Epithelial cell of proximal tubule (primary cell): ENCODE results near the gene APPL2. TPM values are rescaled to one million over a fixed set of nuclear protein-coding genes. Genes with fewer than 3 reads are reported as not detected.
A peak's percentile ranks its signal among the peaks of the same experiment; 100 is the strongest.

Experiments
- DNase-seq: peaks from one replicate; pipeline ENCODE4 v3.0.0-alpha.2; 2011; ENCODE audit warnings: low read depth
- H3K4me3 ChIP-seq: 2 replicates; pipeline ENCODE4 v1.5.1; 2011; ENCODE audit warnings: low read depth, mild to moderate bottlenecking, low read length
- CTCF ChIP-seq: conservative IDR thresholded peaks from 2 replicates; pipeline ENCODE4 v1.5.1; 2012; ENCODE audit warnings: low read depth, mild to moderate bottlenecking, low read length
- total RNA-seq: library from RNA; depleted of rRNA; stranded (reverse); fragments of >200 nt; gene quantifications from 2 replicates; pipeline ENCODE4 v1.2.3, GENCODE V29; 2015

Gene APPL2
- total RNA-seq, 1 donor from 2014 or later, result 57.4 TPM

GRCh38 chr12:105206686-105207374 is 29.1 kb downstream of the APPL2 start:
- DNase-seq, result no peak
- no peak for TF ChIP-seq CTCF
- H3K4me3 ChIP-seq, result no peak overlapping the region

GRCh38 chr12:105205322-105206048 is 30.5 kb downstream of the APPL2 start:
- no peak for DNase-seq

GRCh38 chr12:105204916-105205315 is 31.1 kb downstream of the APPL2 start:
- TF ChIP-seq CTCF, result no peak

More at GRCh38 chr12:105205322-105206048, 30.5 kb downstream of the APPL2 start:
- H3K4me3 ChIP-seq, result no peak overlapping the region
- no peak for TF ChIP-seq CTCF

GRCh38 chr12:105204127-105204526 is 31.8 kb downstream of the APPL2 start:
- DNase-seq, result no peak
- H3K4me3 ChIP-seq, result no peak overlapping the region
- TF ChIP-seq CTCF, result no peak

More at GRCh38 chr12:105204916-105205315, 31.1 kb downstream of the APPL2 start:
- DNase-seq, result peak; percentile 16
- no peak overlapping the region for H3K4me3 ChIP-seq

- no peak overlapping the region for H3K4me3 ChIP-seq
- DNase-seq, result no peak
- TF ChIP-seq CTCF, result no peak
These were observed 33.8 kb downstream of the APPL2 start for GRCh38 chr12:105202202-105202601.

GRCh38 chr12:105201299-105201698 is 34.7 kb downstream of the APPL2 start:
- TF ChIP-seq CTCF, result no peak
- DNase-seq, result no peak
- no peak overlapping the region for H3K4me3 ChIP-seq
